Ammon's horn (tissue), 1 donor: ENCODE measurements around the gene OPN4.
"Not testable (repeated sequence)": the region's sequence is repeated elsewhere in the genome, so short reads cannot be mapped to it uniquely, and the experiment has no call there.

ENCODE experiments used
- DNase-seq: peaks from one replicate; pipeline ENCODE4 v3.0.0-alpha.2; 2016; ENCODE audit warnings: low spot score

OPN4 gene

GRCh38 chr10:86654411-86655172 lies at the start of gene OPN4:
Gene OPN4, plus strand, starts transcription at chr10:86654547. Its CDS starts 237 bp downstream, at chr10:86654784.
- DNase-seq = no peak

- no peak for DNase-seq
These were observed 46.7 kb upstream of the OPN4 start for GRCh38 chr10:86607674-86608073.

- DNase-seq = no peak
These were observed 44.4 kb upstream of the OPN4 start for GRCh38 chr10:86609920-86610319.

- DNase-seq = no peak
These were observed 43.0 kb upstream of the OPN4 start for GRCh38 chr10:86611386-86611785.

GRCh38 chr10:86613096-86613495 lies 41.3 kb upstream of the OPN4 start:
- no peak for DNase-seq

- no peak for DNase-seq
These were observed 40.4 kb upstream of the OPN4 start for GRCh38 chr10:86613905-86614304.

- no peak for DNase-seq
These were observed 39.5 kb upstream of the OPN4 start for GRCh38 chr10:86614853-86615252.

GRCh38 chr10:86617278-86617677 lies 37.1 kb upstream of the OPN4 start:
- DNase-seq = not testable (repeated sequence)

- DNase-seq = no peak
These were observed 26.0 kb upstream of the OPN4 start for GRCh38 chr10:86628311-86628710.

- no peak for DNase-seq
These were observed 24.3 kb upstream of the OPN4 start for GRCh38 chr10:86630079-86630478.

GRCh38 chr10:86632009-86632800 lies 22.1 kb upstream of the OPN4 start:
- DNase-seq = peak; percentile 9

GRCh38 chr10:86632951-86633350 lies 21.4 kb upstream of the OPN4 start:
- no peak for DNase-seq

GRCh38 chr10:86635402-86635801 lies 18.9 kb upstream of the OPN4 start:
- peak; percentile 15 for DNase-seq

- DNase-seq = no peak
These were observed 18.0 kb upstream of the OPN4 start for GRCh38 chr10:86636311-86636710.

GRCh38 chr10:86642021-86642420 lies 12.3 kb upstream of the OPN4 start:
- DNase-seq = peak; percentile 29

- peak; percentile 12 for DNase-seq
These were observed 11.8 kb upstream of the OPN4 start for GRCh38 chr10:86642499-86642898.

- DNase-seq = peak; percentile 4
These were observed 10.1 kb upstream of the OPN4 start for GRCh38 chr10:86644152-86644793.

GRCh38 chr10:86644794-86645445 lies 9.4 kb upstream of the OPN4 start:
- DNase-seq = no peak

GRCh38 chr10:86645621-86646165 lies 8.7 kb upstream of the OPN4 start:
- not testable (repeated sequence) for DNase-seq

GRCh38 chr10:86646532-86646931 lies 7.8 kb upstream of the OPN4 start:
- DNase-seq = no peak

GRCh38 chr10:86646933-86647332 lies 7.4 kb upstream of the OPN4 start:
- DNase-seq = no peak
